WI38 (cell line): ENCODE results near the gene UPB1.

Source experiments
- H3K4me3 ChIP-seq: 2 replicates; pipeline ENCODE4 v1.5.1; 2011; ENCODE audit warnings: low read depth, mild to moderate bottlenecking, control low read depth, low read length
- CTCF ChIP-seq: IDR thresholded peaks from 2 replicates; pipeline ENCODE4 v1.5.1; 2012; ENCODE audit warnings: low read depth, mild to moderate bottlenecking, control low read depth, low read length

Gene UPB1

GRCh38 chr22:24512043-24512442, 16.9 kb downstream of the UPB1 start:
- no peak overlapping the region for H3K4me3 ChIP-seq
- no peak for TF ChIP-seq CTCF

DNA sequence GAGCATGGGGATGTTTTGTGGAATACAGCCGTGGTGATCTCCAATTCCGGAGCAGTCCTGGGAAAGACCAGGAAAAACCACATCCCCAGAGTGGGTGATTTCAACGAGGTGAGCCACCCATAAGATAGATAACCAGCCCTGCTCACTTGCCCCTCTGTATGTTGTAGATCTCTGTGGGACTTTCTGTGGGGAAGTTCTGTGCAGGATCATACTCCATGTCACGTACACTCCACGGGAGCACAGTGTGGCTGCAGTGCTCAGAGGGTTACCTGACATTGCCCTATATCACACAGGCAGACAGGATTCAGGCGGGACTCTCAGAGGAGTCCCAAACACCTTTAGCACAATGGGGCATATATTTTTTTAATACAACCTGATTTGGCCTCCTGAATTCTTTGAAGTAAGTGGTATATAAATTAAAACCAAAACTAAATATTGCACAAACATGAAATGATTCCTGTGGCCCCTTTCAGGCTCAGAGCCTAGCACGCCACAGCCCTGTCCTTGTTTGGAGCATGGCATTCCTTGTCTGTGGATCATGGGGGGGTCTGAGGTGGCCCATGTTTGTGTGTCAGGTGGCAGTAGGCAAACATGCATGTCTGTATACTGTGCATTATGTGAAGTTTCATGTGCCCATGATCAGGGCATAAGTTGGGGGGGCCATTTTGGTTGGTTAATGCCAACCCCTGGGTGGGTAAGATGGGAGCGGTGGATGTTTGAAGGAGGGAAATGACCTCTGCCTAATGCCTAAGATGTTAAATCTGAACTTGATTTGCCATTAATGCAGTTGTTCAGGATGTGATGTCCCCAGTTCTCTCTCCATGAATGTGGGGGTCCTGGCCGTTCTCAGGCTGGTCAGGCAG, 18.5 kb downstream of the UPB1 start:
- H3K4me3 ChIP-seq: no peak overlapping the region
- TF ChIP-seq CTCF: no peak

DNA sequence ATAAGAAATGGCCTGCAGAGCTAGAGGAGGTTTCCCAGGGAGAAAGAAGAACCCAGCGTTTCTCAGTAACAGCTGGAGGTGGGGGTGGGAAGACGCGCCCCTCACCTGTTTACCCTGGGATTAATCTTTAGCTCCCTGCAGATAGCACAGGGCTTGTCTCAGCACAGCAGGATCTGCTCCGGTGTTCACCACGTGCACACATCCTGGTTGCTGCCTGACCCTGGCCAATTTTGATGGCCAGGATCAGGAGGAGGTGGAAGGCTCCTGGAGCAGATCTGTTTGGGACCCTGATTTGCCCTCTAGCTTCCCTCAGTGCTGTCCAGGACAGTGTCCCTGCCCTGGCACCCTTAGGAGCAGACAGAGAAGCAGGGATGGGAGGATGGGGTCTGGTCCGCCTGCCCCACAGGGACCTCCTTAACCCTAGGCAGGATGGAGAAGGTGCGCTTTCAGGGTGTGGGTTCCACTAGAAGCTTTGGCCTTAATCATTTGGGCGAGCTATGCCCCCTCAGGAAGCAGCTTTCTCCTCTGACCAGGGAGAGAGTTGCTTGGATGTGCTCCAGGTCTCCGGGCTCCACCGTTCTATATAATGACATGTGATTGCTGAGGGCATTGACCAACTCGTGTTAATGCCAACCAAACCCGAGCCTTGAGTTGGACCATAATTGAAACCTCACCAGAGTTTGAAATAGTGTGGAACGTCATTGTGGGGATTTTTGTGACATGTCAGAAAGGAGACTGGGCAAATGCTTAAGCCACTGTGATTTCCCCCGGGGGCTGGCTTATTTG, 19.3 kb downstream of the UPB1 start:
- no peak for TF ChIP-seq CTCF
- no peak overlapping the region for H3K4me3 ChIP-seq

DNA sequence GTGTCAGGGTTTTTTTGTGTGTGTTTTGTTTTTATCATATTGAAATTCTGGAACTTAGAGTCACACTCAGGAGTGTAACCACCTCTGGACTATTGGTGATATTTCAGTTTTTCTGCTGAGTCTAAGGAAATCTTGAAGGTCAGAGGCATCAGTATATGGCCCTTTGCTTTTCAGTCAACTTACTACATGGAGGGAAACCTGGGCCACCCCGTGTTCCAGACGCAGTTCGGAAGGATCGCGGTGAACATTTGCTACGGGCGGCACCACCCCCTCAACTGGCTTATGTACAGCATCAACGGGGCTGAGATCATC, 19.9 kb downstream of the UPB1 start:
- no peak overlapping the region for H3K4me3 ChIP-seq
- TF ChIP-seq CTCF: no peak

DNA sequence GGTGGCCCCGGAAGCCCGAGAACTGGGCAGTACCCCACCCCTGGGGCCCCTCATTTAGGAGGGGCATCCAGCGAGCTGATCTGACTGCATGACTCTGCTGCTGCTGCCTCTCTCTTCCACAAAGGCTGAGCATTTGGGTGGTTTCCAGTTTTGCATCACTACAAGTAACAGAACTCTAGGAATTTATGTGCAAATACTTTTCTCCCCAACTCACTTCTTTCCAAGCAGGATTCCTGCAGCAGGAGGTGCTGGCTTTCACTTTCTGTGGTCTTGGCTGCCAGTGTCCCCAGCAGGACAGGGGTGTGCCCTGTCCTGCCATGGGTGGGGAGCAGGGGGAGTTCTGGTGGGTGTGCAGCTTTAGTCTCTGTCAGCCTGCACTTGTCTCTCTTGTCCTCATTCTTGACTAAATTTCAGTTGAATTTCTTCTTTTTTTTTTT, 21.2 kb downstream of the UPB1 start:
- H3K4me3 ChIP-seq: peak overlapping the region; percentile 20; the same call in 1 of the 2 replicates
- no peak for TF ChIP-seq CTCF

DNA sequence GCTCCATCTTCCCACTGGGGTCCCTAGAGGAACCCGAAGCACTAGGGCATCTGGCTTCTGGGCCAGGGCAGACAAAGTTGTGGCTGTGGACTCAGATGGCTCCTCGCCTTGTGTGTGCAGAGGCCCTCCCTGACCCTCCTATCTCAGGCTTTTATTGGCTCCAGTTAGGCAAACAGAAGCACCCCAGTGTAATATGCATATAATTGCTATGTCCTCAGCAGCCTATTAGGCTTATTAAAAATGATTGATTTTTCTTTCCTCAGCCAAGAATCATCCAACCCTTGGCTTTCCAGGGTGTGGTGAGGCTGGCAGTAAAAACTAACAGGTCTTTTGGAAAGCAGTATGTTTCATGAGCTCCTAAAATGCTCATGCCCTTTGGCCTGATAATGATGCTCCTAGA, 22.3 kb downstream of the UPB1 start:
- TF ChIP-seq CTCF: no peak
- H3K4me3 ChIP-seq: no peak overlapping the region

- TF ChIP-seq CTCF: no peak
- H3K4me3 ChIP-seq: no peak overlapping the region
These were observed 23.1 kb downstream of the UPB1 start for GRCh38 chr22:24518228-24518627.
